A549 treated with RU486 at 1 μM for 4 hours (cell line): ENCODE data around the gene POLD3. TPM values are rescaled to one million over a fixed set of nuclear protein-coding genes. Genes with fewer than 3 reads are reported as not detected.

Experiments
- total RNA-seq: library from RNA; stranded (reverse); fragments of 200-300 nt; extraction: Qiagen RNA extraction; gene quantifications from 5 replicates; pipeline ENCODE4 v1.2.3, GENCODE V29; 2022; ENCODE audit warnings: low read depth

Gene POLD3, protein sequence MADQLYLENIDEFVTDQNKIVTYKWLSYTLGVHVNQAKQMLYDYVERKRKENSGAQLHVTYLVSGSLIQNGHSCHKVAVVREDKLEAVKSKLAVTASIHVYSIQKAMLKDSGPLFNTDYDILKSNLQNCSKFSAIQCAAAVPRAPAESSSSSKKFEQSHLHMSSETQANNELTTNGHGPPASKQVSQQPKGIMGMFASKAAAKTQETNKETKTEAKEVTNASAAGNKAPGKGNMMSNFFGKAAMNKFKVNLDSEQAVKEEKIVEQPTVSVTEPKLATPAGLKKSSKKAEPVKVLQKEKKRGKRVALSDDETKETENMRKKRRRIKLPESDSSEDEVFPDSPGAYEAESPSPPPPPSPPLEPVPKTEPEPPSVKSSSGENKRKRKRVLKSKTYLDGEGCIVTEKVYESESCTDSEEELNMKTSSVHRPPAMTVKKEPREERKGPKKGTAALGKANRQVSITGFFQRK
- 15.4 to 21.0 TPM (median 19.7 TPM) in 5 replicates for total RNA-seq

DNA sequence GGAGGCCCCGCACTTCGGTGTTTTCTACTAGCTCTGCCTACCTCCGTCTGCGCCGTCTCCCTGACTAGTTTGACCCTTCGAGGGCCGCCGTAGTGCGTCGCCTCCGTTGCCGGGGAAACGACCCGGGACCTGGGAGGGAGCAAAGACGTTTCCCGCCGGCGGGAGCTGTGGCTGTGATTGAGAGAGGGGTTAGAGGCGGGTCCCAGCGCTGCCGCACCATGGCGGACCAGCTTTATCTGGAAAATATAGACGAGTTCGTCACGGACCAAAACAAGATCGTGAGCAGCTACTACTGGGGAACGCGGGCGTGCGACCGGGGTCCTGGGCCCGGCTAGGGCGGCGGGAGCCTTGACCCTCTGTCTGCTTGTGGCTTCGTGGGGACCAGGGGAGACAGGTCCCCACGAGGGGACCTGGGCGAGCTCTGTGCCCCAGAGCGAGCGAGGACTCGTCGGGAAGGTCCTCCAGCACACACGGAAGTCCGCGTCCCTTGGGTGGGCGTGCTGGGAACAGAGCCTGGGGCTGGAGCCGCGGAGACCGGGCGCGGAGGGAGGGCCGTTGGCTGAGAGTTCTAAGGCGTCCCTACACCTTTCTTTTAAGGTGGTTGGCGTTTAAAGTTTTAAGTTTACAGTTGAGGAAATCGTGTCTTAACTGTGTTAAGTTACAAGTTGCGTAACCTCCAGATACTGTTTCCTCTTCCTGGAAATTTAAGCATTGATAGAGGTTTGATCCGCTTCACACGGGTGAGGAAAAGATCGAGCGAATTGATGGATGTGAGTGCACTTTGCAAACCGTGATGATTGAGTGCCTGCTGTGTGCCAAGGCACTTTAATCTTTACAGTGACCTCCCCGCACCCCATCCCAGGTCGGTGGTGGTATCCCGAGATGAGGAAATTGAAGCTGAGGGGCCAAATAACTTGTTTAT, at the start of gene POLD3:
TSS of gene POLD3 (plus strand) at position 142 of the 922 bp plus-strand sequence. CDS start at position 219, 77 bp downstream.

Other genes starting within 250 kb of the POLD3 start
- 4.6 to 14.4 TPM (median 14.1 TPM) in 5 replicates for gene PGM2L1, start 194.1 kb upstream of the POLD3 start, total RNA-seq
- 0.05 TPM in 1 of 5 replicates, not detected in the others for gene KCNE3, start 125.0 kb upstream of the POLD3 start, total RNA-seq
- gene LIPT2, start 98.9 kb upstream of the POLD3 start, total RNA-seq: 1.8 to 4.2 TPM (median 2.4 TPM) in 5 replicates
- gene CHRDL2, start 138.8 kb downstream of the POLD3 start, total RNA-seq: 2.4 to 6.0 TPM (median 4.4 TPM) in 5 replicates
- 3.7 to 6.3 TPM (median 5.2 TPM) in 5 replicates for gene RNF169, start 156.3 kb downstream of the POLD3 start, total RNA-seq